Pancreas (tissue), 10 donors: ENCODE measurements around the gene SEC61B. TPM values are rescaled to one million over a fixed set of nuclear protein-coding genes. Genes with fewer than 3 reads are reported as not detected.

Source experiments
- ATAC-seq, 4 donors: fragments of 200-7000 bp; cut with Tn5 transposase; one replicate each; pipeline versions ENCODE4 v1.8.0 to v1.9.1; 2020; ENCODE audit warnings: mild to moderate bottlenecking in 4 of 4, moderate library complexity in 4 of 4
- DNase-seq, 6 donors: peaks; one replicate each; pipeline ENCODE4 v3.0.0-alpha.2; 2020
- FAIRE-seq: peaks from 2 replicates; lab custom pipeline; 2012; peaks lifted over from hg19 to GRCh38; lab: Jason Lieb, UNC
- H3K27ac ChIP-seq, 4 donors: fragments of 200-600 bp; sonication (generic); 1 replicate in 3 of 4; 2 replicates in 1 of 4; pipeline versions ENCODE4 v1.5.0 to v1.8.0; 2020
- H3K27me3 ChIP-seq, 4 donors: fragments of 200-600 bp; one replicate each; pipeline ENCODE4 v1.8.0; 2021
- H3K36me3 ChIP-seq, 3 donors: fragments of 200-600 bp; sonication (generic) in 1 of 3; one replicate each; pipeline versions ENCODE4 v1.5.0 to v1.8.0; 2020 to 2021
- H3K4me1 ChIP-seq, 3 donors: fragments of 200-600 bp; one replicate each; pipeline ENCODE4 v1.8.0; 2021
- H3K4me3 ChIP-seq, 4 donors: fragments of 200-600 bp; sonication (generic) in 2 of 4; one replicate each; pipeline versions ENCODE4 v1.5.0 to v1.8.0; 2020 to 2021
- H3K9me3 ChIP-seq, 4 donors: fragments of 200-600 bp; one replicate each; pipeline ENCODE4 v1.8.0; 2021
- WGBS, 2 donors: extraction: QIAGEN DNeasy Blood & Tissue Kit; methylation state at CpG; one replicate each; pipeline ENCODE4 v1.1.7; 2013; 5-methylcytosine and 5-hydroxymethylcytosine counted together
- intact Hi-C, 3 donors: fragments of 100-400 bp; cut with DNase I; formaldehyde crosslinking; loops; one replicate each; pipeline versions ENCODE4 v1.11.1 to v1.14.2; 2022
- polyA plus RNA-seq, 2 donors: library from polyadenylated mRNA; stranded (reverse); fragments of 200-250 nt; gene quantifications; one replicate each; pipeline ENCODE4 v1.2.3, GENCODE V29; 2013
- total RNA-seq, 6 donors: library from RNA; stranded (reverse); fragmentation: NEBNext Ultra II Directional in 4 of 6; extraction: Animal tissue kit (Norgen Biotek cat#: 25700) in 4 of 6; gene quantifications; one replicate each; pipeline versions ENCODE4 v1.2.1 to v1.2.4, GENCODE V29; 2021 to 2023
- TF ChIP-seq, protein P1 (sequence below), 4 donors: fragments of 200-600 bp; sonication (generic) in 3 of 4; IDR thresholded peaks; one replicate each; pipeline versions ENCODE4 v1.5.0 to v1.8.0; 2021; ENCODE audit warnings: antibody characterized with exemption in 4 of 4
- donor health status: healthy with polysubstance abuse.
- donor health status: DM: no; HTN: no; CAD: no; lungs with moderate emphysema.
- donor health status: DM: no; HTN: no; CAD: no.
- donor health status: control.
- donor health status: control.
- donor health status: Bipolar disorder and iron deficiency.
- donor health status: DM: yes; HTN: yes; CAD: no.
- donor health status: DM: no; HTN: no; CAD: no.
- donor health status: DM: no; HTN: no; CAD: no.
- donor health status: DM: yes; HTN: yes; CAD: no.

SEC61B gene
- total RNA-seq: 100 to 1,000 TPM; 117 to 191 (median 139) TPM
- polyA plus RNA-seq: 100 to 1,000 TPM; 251 to 355 TPM

GRCh38 chr9:99221621-99222415 is at the start of gene SEC61B, which contains the start of gene ALG2:
TSS of gene SEC61B (plus strand) at chr9:99222282. CDS start at chr9:99222364, 82 bp downstream.
TSS of gene ALG2 (minus strand) at chr9:99221942. CDS start at chr9:99221894, 48 bp downstream.
- intact Hi-C loops: no loop called here
- H3K27ac ChIP-seq: peak within 1 kb of the TSS; percentile 94 to 98 (median 95)
- H3K4me3 ChIP-seq: peak within 1 kb of the TSS; percentile 89 to 93 (median 90)
- ATAC-seq (peak; percentile 91 to 98 (median 92)), FAIRE-seq (no peak), DNase-seq (peak; percentile 90 to 96 (median 93))
- H3K4me1 ChIP-seq: peaks cover 6 to 48% (median 16%) of the 10 kb centered on the region in 3 donors
- WGBS, 2 donors: 0% methylated on average over 69 to 70 of the region's 70 CpGs
- no peaks in the 10 kb centered on the region for H3K9me3 ChIP-seq
- peaks cover 0 to 9% (median 0%) of the 10 kb centered on the region in 3 donors for H3K36me3 ChIP-seq
- no peaks in the 10 kb centered on the region for H3K27me3 ChIP-seq
- TF ChIP-seq, protein P1, sequence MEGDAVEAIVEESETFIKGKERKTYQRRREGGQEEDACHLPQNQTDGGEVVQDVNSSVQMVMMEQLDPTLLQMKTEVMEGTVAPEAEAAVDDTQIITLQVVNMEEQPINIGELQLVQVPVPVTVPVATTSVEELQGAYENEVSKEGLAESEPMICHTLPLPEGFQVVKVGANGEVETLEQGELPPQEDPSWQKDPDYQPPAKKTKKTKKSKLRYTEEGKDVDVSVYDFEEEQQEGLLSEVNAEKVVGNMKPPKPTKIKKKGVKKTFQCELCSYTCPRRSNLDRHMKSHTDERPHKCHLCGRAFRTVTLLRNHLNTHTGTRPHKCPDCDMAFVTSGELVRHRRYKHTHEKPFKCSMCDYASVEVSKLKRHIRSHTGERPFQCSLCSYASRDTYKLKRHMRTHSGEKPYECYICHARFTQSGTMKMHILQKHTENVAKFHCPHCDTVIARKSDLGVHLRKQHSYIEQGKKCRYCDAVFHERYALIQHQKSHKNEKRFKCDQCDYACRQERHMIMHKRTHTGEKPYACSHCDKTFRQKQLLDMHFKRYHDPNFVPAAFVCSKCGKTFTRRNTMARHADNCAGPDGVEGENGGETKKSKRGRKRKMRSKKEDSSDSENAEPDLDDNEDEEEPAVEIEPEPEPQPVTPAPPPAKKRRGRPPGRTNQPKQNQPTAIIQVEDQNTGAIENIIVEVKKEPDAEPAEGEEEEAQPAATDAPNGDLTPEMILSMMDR (IDR thresholded peaks at IDR 0.05): no peak

GRCh38 chr9:99173570-99174504 is 48.2 kb upstream of the SEC61B start:
- Histone ChIP-seq H3K36me3 (no peaks in the 10 kb centered on the region), H3K4me3 (no peak overlapping the region), H3K27me3 (no peaks in the 10 kb centered on the region), H3K27ac (peak overlapping the region in 2 of 4 donors; percentile 7 to 19), H3K9me3 (no peaks in the 10 kb centered on the region), H3K4me1 (no peaks in the 10 kb centered on the region)
- FAIRE-seq: no peak
- intact Hi-C loops: no loop called here
- 63 to 67% methylated on average over 10 of the region's 10 CpGs for WGBS, 2 donors
- no peak for DNase-seq
- ATAC-seq: peak in 3 of 4 donors; percentile 26 to 79 (median 72)
- TF ChIP-seq, protein P1 (IDR thresholded peaks at IDR 0.05): no peak

- Histone ChIP-seq H3K9me3 (no peaks in the 10 kb centered on the region), H3K27me3 (no peaks in the 10 kb centered on the region), H3K36me3 (no peaks in the 10 kb centered on the region), H3K4me3 (no peak overlapping the region), H3K27ac (peak overlapping the region in 2 of 4 donors; percentile 14 to 41), H3K4me1 (no peaks in the 10 kb centered on the region)
- TF ChIP-seq, protein P1 (IDR thresholded peaks at IDR 0.05): no peak
- 54 to 61% methylated on average over 4 of the region's 4 CpGs for WGBS, 2 donors
- intact Hi-C loops: no loop called here
- FAIRE-seq: no peak
- no peak for DNase-seq
- ATAC-seq: peak in 2 of 4 donors; percentile 41 to 46
Measured at GRCh38 chr9:99176527-99177013, 45.5 kb upstream of the SEC61B start.

DNA sequence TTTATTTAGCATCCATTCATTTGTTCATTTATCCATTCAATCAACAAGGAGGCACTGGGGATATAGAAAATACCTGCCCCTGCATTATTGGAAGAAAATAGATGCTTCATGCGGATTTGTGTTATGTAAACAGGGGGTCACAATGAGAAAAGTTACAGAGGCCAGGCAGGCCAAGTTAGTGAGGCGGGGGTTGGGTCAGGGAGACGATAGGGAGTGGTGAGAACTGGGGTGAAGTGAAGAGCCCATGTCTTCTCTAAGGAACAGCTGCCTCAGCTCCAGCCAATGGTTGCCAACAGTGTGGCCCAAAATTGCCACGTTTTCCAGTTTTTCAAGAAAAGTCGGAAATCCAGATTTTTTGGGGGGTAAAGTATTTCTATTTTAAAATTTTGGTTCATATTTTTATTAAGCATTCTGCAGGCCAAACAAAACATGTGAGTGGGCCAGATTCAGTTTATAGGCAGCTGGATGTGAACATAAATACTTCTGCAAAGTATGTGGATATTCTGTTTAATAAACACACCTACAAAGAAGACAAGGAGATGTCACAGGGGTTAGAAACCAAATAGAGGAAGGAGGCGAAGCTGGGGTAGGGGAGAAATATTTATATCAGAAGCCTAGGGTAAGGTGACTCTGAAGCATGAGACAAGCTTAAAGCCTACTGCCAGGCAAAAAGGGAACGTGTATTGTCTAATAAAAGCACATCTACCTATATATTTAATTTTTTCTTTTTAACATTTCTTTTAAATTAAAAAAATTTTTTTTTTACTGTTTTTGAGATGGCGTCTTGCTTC is 44.3 kb upstream of the SEC61B start:
- no peaks in the 10 kb centered on the region for H3K4me1 ChIP-seq
- H3K27me3 ChIP-seq: no peaks in the 10 kb centered on the region
- intact Hi-C loops: no loop called here
- ATAC-seq (no peak), FAIRE-seq (no peak), DNase-seq (no peak)
- WGBS, 2 donors: 85 to 92% methylated on average over 8 of the region's 8 CpGs
- no peaks in the 10 kb centered on the region for H3K36me3 ChIP-seq
- no peaks in the 10 kb centered on the region for H3K9me3 ChIP-seq
- TF ChIP-seq, protein P1 (IDR thresholded peaks at IDR 0.05): no peak
- H3K4me3 ChIP-seq: no peak overlapping the region
- H3K27ac ChIP-seq: no peak overlapping the region
